Gastrocnemius medialis (tissue), 4 donors: Measurements from ENCODE around the gene FCHSD2. TPM values are rescaled to one million over a fixed set of nuclear protein-coding genes. Genes with fewer than 3 reads are reported as not detected.

Source experiments
- ATAC-seq, 2 donors: fragments of 150-250 bp; one replicate each; pipeline ENCODE4 v1.9.1; 2016
- DNase-seq, 2 donors: peaks; one replicate each; pipeline ENCODE4 v3.0.0-alpha.2; 2019
- H3K27ac ChIP-seq, 4 donors: fragments of 200-600 bp; sonication (generic); 1 replicate in 1 of 4; 2 replicates in 3 of 4; pipeline ENCODE4 v1.5.1; 2016 to 2018; ENCODE audit warnings: mild to moderate bottlenecking in 2 of 4, moderate library complexity in 1 of 4
- H3K27me3 ChIP-seq, 3 donors: fragments of 200-600 bp; sonication (generic) in 2 of 3; 1 replicate in 1 of 3; 2 replicates in 2 of 3; pipeline versions ENCODE4 v1.5.1 to v1.6.0; 2016 to 2019; ENCODE audit warnings: mild to moderate bottlenecking in 1 of 3, moderate library complexity in 1 of 3
- H3K36me3 ChIP-seq, 2 donors: fragments of 200-600 bp; sonication (generic) in 1 of 2; one replicate each; pipeline ENCODE4 v1.5.1; 2017 to 2018
- H3K4me1 ChIP-seq, 2 donors: fragments of 200-600 bp; sonication (generic) in 1 of 2; one replicate each; pipeline ENCODE4 v1.5.1; 2016 to 2017; ENCODE audit warnings: mild to moderate bottlenecking in 2 of 2
- H3K4me3 ChIP-seq, 4 donors: fragments of 200-600 bp; sonication (generic) in 3 of 4; 1 replicate in 1 of 4; 2 replicates in 3 of 4; pipeline ENCODE4 v1.5.1; 2016 to 2019; ENCODE audit warnings: mild to moderate bottlenecking in 2 of 4
- H3K9me3 ChIP-seq, 3 donors: fragments of 200-600 bp; sonication (generic) in 2 of 3; 1 replicate in 1 of 3; 2 replicates in 2 of 3; pipeline ENCODE4 v1.5.1; 2016 to 2019
- CTCF ChIP-seq, 5 experiments: fragments of 450-650 bp in 3 of 5; fragments of 200-600 bp in 2 of 5; sonication (generic) in 2 of 5; IDR thresholded peaks in 4 of 5; conservative IDR thresholded peaks in 1 of 5; 1 replicate in 4 of 5; 2 replicates in 1 of 5; pipeline ENCODE4 v1.5.1; 2016 to 2019; ENCODE audit warnings: antibody characterized with exemption in 5 of 5, mild to moderate bottlenecking in 3 of 5, moderate library complexity in 3 of 5
- POLR2A ChIP-seq, 2 donors: fragments of 450-650 bp; IDR thresholded peaks; one replicate each; pipeline ENCODE4 v1.6.1; 2017; ENCODE audit warnings: antibody characterized with exemption in 2 of 2, mild to moderate bottlenecking in 2 of 2, moderate library complexity in 2 of 2
- in situ Hi-C, 4 donors: fragments of 200-750 bp; cut with MboI; loops; one replicate each; pipeline versions ENCODE4 v1.15.0 to v1.8.0; 2017; ENCODE audit warnings: low sequenced_read_pairs in 4 of 4
- intact Hi-C: fragments of 100-400 bp; cut with DNase I; formaldehyde crosslinking; loops from one replicate; pipeline ENCODE4 v1.15.1; 2023; ENCODE audit warnings: low total_unique reads
- total RNA-seq, 4 donors: library from RNA; depleted of rRNA; stranded (reverse); fragments of >200 nt; gene quantifications; one replicate each; pipeline versions ENCODE4 v1.1.0 to v1.2.3, GENCODE V29; 2016

FCHSD2 gene
- total RNA-seq, 4 donors from 2014 or later, result 5.6 to 10.0 (median 8.0) TPM

- peaks cover 0 to 7% (median 0%) of the 10 kb centered on the region in 3 donors for H3K9me3 ChIP-seq
- peaks cover 0 to 3% of the 10 kb centered on the region in 2 donors for H3K36me3 ChIP-seq
- in situ Hi-C loops, result no loop called here
- no peak overlapping the region for H3K4me3 ChIP-seq
- no peaks in the 10 kb centered on the region for H3K27me3 ChIP-seq
- DNase-seq (no peak), ATAC-seq (no peak)
- intact Hi-C loops, result no loop called here
- no peaks in the 10 kb centered on the region for H3K4me1 ChIP-seq
- no peak overlapping the region for H3K27ac ChIP-seq
- TF ChIP-seq POLR2A (IDR thresholded peaks at IDR 0.05) (no peak), CTCF (IDR thresholded peaks at IDR 0.05 in 4 of 5, conservative IDR thresholded peaks at IDR 0.05 in 1 of 5) (no peak)
These were observed 132.1 kb downstream of the FCHSD2 start for GRCh38 chr11:73009972-73010371.

GRCh38 chr11:73004088-73004487, 138.0 kb downstream of the FCHSD2 start:
- intact Hi-C loops (no loop called here), in situ Hi-C loops (no loop called here)
- no peaks in the 10 kb centered on the region for H3K4me1 ChIP-seq
- peaks cover 0 to under 1% (median 0%) of the 10 kb centered on the region in 3 donors for H3K9me3 ChIP-seq
- TF ChIP-seq POLR2A (IDR thresholded peaks at IDR 0.05) (no peak), CTCF (IDR thresholded peaks at IDR 0.05 in 4 of 5, conservative IDR thresholded peaks at IDR 0.05 in 1 of 5) (no peak)
- H3K27me3 ChIP-seq, result no peaks in the 10 kb centered on the region
- H3K27ac ChIP-seq, result no peak overlapping the region
- H3K36me3 ChIP-seq, result no peaks in the 10 kb centered on the region
- no peak overlapping the region for H3K4me3 ChIP-seq
- ATAC-seq (no peak), DNase-seq (no peak)

GRCh38 chr11:73003088-73003487, 139.0 kb downstream of the FCHSD2 start:
- DNase-seq (no peak), ATAC-seq (no peak)
- Histone ChIP-seq H3K36me3 (no peaks in the 10 kb centered on the region), H3K27ac (no peak overlapping the region), H3K27me3 (no peaks in the 10 kb centered on the region), H3K4me1 (no peaks in the 10 kb centered on the region), H3K4me3 (no peak overlapping the region), H3K9me3 (no peaks in the 10 kb centered on the region)
- TF ChIP-seq POLR2A (IDR thresholded peaks at IDR 0.05) (no peak), CTCF (IDR thresholded peaks at IDR 0.05 in 4 of 5, conservative IDR thresholded peaks at IDR 0.05 in 1 of 5) (no peak)
- in situ Hi-C loops, result no loop called here
- intact Hi-C loops, result no loop called here

- in situ Hi-C loops (no loop called here), intact Hi-C loops (no loop called here)
- H3K27me3 ChIP-seq, result no peaks in the 10 kb centered on the region
- ATAC-seq (no peak), DNase-seq (no peak)
- H3K9me3 ChIP-seq, result no peaks in the 10 kb centered on the region
- H3K4me1 ChIP-seq, result peaks cover 0 to 2% of the 10 kb centered on the region in 2 donors
- H3K36me3 ChIP-seq, result no peaks in the 10 kb centered on the region
- H3K4me3 ChIP-seq, result no peak overlapping the region
- no peak for TF ChIP-seq POLR2A (IDR thresholded peaks at IDR 0.05)
- no peak for TF ChIP-seq CTCF (IDR thresholded peaks at IDR 0.05 in 4 of 5, conservative IDR thresholded peaks at IDR 0.05 in 1 of 5)
- no peak overlapping the region for H3K27ac ChIP-seq
These were observed 139.9 kb downstream of the FCHSD2 start for GRCh38 chr11:73002214-73002613.

- no peaks in the 10 kb centered on the region for H3K9me3 ChIP-seq
- H3K4me1 ChIP-seq, result peaks cover 4 to 8% of the 10 kb centered on the region in 2 donors
- intact Hi-C loops (no loop called here), in situ Hi-C loops (no loop called here)
- DNase-seq (no peak), ATAC-seq (no peak)
- no peaks in the 10 kb centered on the region for H3K36me3 ChIP-seq
- H3K27me3 ChIP-seq, result no peaks in the 10 kb centered on the region
- no peak overlapping the region for H3K4me3 ChIP-seq
- no peak overlapping the region for H3K27ac ChIP-seq
- no peak for TF ChIP-seq POLR2A (IDR thresholded peaks at IDR 0.05)
- no peak for TF ChIP-seq CTCF (IDR thresholded peaks at IDR 0.05 in 4 of 5, conservative IDR thresholded peaks at IDR 0.05 in 1 of 5)
These were observed 140.5 kb downstream of the FCHSD2 start for GRCh38 chr11:73001615-73002014.
